ENCODE data around the gene PHB1.

The PHB1 gene

DNA sequence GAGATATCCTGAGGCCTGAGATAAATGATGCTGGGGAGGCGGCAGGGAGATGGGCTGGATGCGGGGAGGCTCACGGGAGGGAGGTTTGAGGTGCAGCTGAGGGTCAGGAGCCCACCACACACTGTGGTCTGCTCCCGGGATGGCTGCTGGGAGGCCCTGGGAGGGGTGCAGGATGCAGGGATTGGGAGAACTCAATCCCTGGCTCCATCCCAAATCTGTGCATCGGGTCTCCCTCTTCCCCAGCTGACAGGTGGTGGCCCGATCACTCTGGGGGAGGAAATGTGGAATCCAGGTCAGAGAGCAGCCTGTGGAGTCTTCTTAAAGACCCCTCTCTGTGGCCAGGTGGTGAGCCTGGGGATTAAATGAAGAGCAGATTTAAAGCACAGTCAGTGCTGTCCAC lies 12.0 kb downstream of the PHB1 start:
- WGBS, 2 donors (ENCODE audit: extremely low coverage in 2 of 2, insufficient read length in 2 of 2, insufficient replicate concordance in 1 of 2) = no CpG with 5 or more reads among the region's 6 CpGs
- no peak overlapping the region for H3K14ac ChIP-seq (ENCODE audit: low read length)
- no peaks in the 10 kb centered on the region for H3K9me3 ChIP-seq (replicated peaks in 1 of 2; ENCODE audit: control insufficient read depth in 2 of 2, insufficient read depth in 1 of 2, low read depth in 1 of 2, low read length in 2 of 2)
- H3K27me3 ChIP-seq (ENCODE audit: control insufficient read depth in 3 of 3, insufficient read depth in 3 of 3, low read depth in 1 of 3, low read length in 3 of 3) = peaks cover 0 to 1% (median 0%) of the 10 kb centered on the region in 3 experiments
- no peak overlapping the region for H2BK12ac ChIP-seq (ENCODE audit: low read length)
- H3K36me3 ChIP-seq (replicated peaks in 1 of 2; ENCODE audit: control insufficient read depth in 2 of 2, insufficient read depth in 2 of 2, low read length in 2 of 2) = peaks cover 32 to 50% of the 10 kb centered on the region in 2 donors
- H3K18ac ChIP-seq (ENCODE audit: low read length) = no peak overlapping the region
- no peak overlapping the region for H3K9ac ChIP-seq (ENCODE audit: low read depth, low read length, poor library complexity)
- H4K91ac ChIP-seq (ENCODE audit: low read depth, low read length, poor library complexity) = no peak overlapping the region
- no peak overlapping the region for H4K8ac ChIP-seq (ENCODE audit: low read depth, low read length)
- H3K4me3 ChIP-seq (ENCODE audit: low read length in 2 of 2) = no peak overlapping the region
- no peak overlapping the region for H2BK15ac ChIP-seq (ENCODE audit: low read length)
- no peak overlapping the region for H2AK5ac ChIP-seq (ENCODE audit: low read depth, low read length)
- no peak overlapping the region for H2BK5ac ChIP-seq (ENCODE audit: low read length)
- H2BK120ac ChIP-seq (ENCODE audit: low read depth, low read length) = no peak overlapping the region
- DNase-seq (ENCODE audit: low spot score) = no peak
- no peak overlapping the region for H3K4ac ChIP-seq (ENCODE audit: low read length)
- no peak overlapping the region for H3K4me2 ChIP-seq (ENCODE audit: insufficient read depth, low read length, poor library complexity, severe bottlenecking)
- H2AFZ ChIP-seq (ENCODE audit: low read length) = no peak overlapping the region
- H3K79me1 ChIP-seq (ENCODE audit: low read depth, low read length) = no peaks in the 10 kb centered on the region
- H3K4me1 ChIP-seq (ENCODE audit: control insufficient read depth in 2 of 2, insufficient read depth in 1 of 2, low read depth in 1 of 2, low read length in 2 of 2) = peaks cover 0 to 3% of the 10 kb centered on the region in 2 donors
- H3K23ac ChIP-seq (ENCODE audit: low read depth, low read length, poor library complexity) = no peak overlapping the region
- no peak overlapping the region for H3K27ac ChIP-seq (replicated peaks; ENCODE audit: low read length)

DNA sequence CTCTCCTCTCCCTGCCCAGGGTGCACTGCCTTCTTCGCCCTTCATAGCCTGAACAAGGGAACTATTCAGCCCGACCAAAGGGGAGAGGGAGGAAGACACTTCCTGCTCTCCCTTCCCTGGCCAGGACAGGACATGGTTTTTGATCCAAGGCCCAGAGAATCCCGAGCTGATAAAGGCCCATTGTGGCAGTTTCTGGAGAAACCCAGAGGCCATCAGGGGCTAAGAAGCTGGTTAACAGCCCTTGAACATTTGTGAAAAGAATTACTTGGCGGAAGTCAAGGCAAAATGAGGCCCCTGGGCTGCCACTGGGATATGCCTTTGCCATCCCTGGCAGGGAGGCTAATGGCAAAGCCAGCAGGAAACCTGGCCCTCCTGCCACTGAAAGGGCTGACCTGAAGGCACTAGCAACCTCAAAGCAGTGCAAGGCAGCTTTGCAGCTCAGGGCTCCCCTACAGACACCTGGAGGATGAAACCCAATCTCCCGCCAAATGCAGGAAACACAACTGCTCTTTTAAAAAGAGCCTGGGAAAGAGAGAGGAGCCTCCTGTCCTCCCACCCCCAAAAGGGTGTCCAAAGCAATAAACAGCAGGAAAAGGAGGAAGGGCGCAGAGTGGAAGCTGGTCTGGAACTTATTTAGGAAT lies 12.6 kb downstream of the PHB1 start:
- Histone ChIP-seq H4K8ac (ENCODE audit: low read depth, low read length) (no peak overlapping the region), H2AK5ac (ENCODE audit: low read depth, low read length) (no peak overlapping the region), H3K4me1 (ENCODE audit: control insufficient read depth in 2 of 2, insufficient read depth in 1 of 2, low read depth in 1 of 2, low read length in 2 of 2) (peaks cover 0 to 3% of the 10 kb centered on the region in 2 donors), H3K9me3 (replicated peaks in 1 of 2; ENCODE audit: control insufficient read depth in 2 of 2, insufficient read depth in 1 of 2, low read depth in 1 of 2, low read length in 2 of 2) (no peaks in the 10 kb centered on the region), H3K4me2 (ENCODE audit: insufficient read depth, low read length, poor library complexity, severe bottlenecking) (no peak overlapping the region), H3K36me3 (replicated peaks in 1 of 2; ENCODE audit: control insufficient read depth in 2 of 2, insufficient read depth in 2 of 2, low read length in 2 of 2) (peaks cover 29 to 44% of the 10 kb centered on the region in 2 donors), H2BK120ac (ENCODE audit: low read depth, low read length) (no peak overlapping the region), H2BK5ac (ENCODE audit: low read length) (no peak overlapping the region), H3K14ac (ENCODE audit: low read length) (no peak overlapping the region), H2BK15ac (ENCODE audit: low read length) (no peak overlapping the region), H4K91ac (ENCODE audit: low read depth, low read length, poor library complexity) (no peak overlapping the region), H3K4ac (ENCODE audit: low read length) (no peak overlapping the region), H2BK12ac (ENCODE audit: low read length) (no peak overlapping the region), H2AFZ (ENCODE audit: low read length) (no peak overlapping the region), H3K79me1 (ENCODE audit: low read depth, low read length) (no peaks in the 10 kb centered on the region), H3K18ac (ENCODE audit: low read length) (no peak overlapping the region), H3K4me3 (ENCODE audit: low read length in 2 of 2) (no peak overlapping the region), H3K27ac (replicated peaks; ENCODE audit: low read length) (peak overlapping the region; percentile 12), H3K23ac (ENCODE audit: low read depth, low read length, poor library complexity) (no peak overlapping the region), H3K27me3 (ENCODE audit: control insufficient read depth in 3 of 3, insufficient read depth in 3 of 3, low read depth in 1 of 3, low read length in 3 of 3) (peaks cover 0 to 7% (median 0%) of the 10 kb centered on the region in 3 experiments), H3K9ac (ENCODE audit: low read depth, low read length, poor library complexity) (no peak overlapping the region)
- WGBS, 2 donors (ENCODE audit: extremely low coverage in 2 of 2, insufficient read length in 2 of 2, insufficient replicate concordance in 1 of 2) = no CpG with 5 or more reads among the region's 6 CpGs
- no peak for DNase-seq (ENCODE audit: low spot score)

DNA sequence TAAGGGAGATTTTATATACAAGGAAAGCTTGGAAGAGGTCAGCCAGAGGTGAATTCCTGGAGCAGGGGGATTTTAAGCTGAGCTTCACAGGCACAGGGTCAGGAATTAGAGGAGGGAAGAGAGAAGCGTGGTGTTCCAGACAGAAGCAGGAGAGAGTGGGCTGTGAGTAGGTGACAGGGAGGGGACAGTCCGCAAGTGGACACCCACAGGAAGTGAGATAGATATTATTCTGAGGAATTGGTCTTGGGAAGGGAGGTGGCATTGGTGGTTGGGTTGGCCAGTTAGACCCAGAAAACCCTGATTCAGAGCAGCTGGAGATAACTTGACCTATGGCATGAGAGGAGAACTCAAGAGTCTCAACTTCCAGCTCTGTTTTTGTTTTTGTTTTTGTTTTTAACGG lies 14.7 kb downstream of the PHB1 start:
- Histone ChIP-seq H3K4me1 (ENCODE audit: control insufficient read depth in 2 of 2, insufficient read depth in 1 of 2, low read depth in 1 of 2, low read length in 2 of 2) (peaks cover 0 to 3% of the 10 kb centered on the region in 2 donors), H3K14ac (ENCODE audit: low read length) (no peak overlapping the region), H3K79me1 (ENCODE audit: low read depth, low read length) (no peaks in the 10 kb centered on the region), H3K4me2 (ENCODE audit: insufficient read depth, low read length, poor library complexity, severe bottlenecking) (no peak overlapping the region), H2BK5ac (ENCODE audit: low read length) (no peak overlapping the region), H4K91ac (ENCODE audit: low read depth, low read length, poor library complexity) (no peak overlapping the region), H3K23ac (ENCODE audit: low read depth, low read length, poor library complexity) (no peak overlapping the region), H2BK12ac (ENCODE audit: low read length) (no peak overlapping the region), H3K27me3 (ENCODE audit: control insufficient read depth in 3 of 3, insufficient read depth in 3 of 3, low read depth in 1 of 3, low read length in 3 of 3) (peaks cover 0 to 8% (median 0%) of the 10 kb centered on the region in 3 experiments), H4K8ac (ENCODE audit: low read depth, low read length) (no peak overlapping the region), H3K4ac (ENCODE audit: low read length) (no peak overlapping the region), H3K9ac (ENCODE audit: low read depth, low read length, poor library complexity) (peak overlapping the region; percentile 37), H3K36me3 (replicated peaks in 1 of 2; ENCODE audit: control insufficient read depth in 2 of 2, insufficient read depth in 2 of 2, low read length in 2 of 2) (peaks cover 13 to 23% of the 10 kb centered on the region in 2 donors), H2BK120ac (ENCODE audit: low read depth, low read length) (no peak overlapping the region), H3K9me3 (replicated peaks in 1 of 2; ENCODE audit: control insufficient read depth in 2 of 2, insufficient read depth in 1 of 2, low read depth in 1 of 2, low read length in 2 of 2) (no peaks in the 10 kb centered on the region), H3K18ac (ENCODE audit: low read length) (no peak overlapping the region), H3K27ac (replicated peaks; ENCODE audit: low read length) (no peak overlapping the region), H2AK5ac (ENCODE audit: low read depth, low read length) (no peak overlapping the region), H2AFZ (ENCODE audit: low read length) (no peak overlapping the region), H3K4me3 (ENCODE audit: low read length in 2 of 2) (no peak overlapping the region), H2BK15ac (ENCODE audit: low read length) (no peak overlapping the region)
- no peak for DNase-seq (ENCODE audit: low spot score)
- WGBS, 2 donors (ENCODE audit: extremely low coverage in 2 of 2, insufficient read length in 2 of 2, insufficient replicate concordance in 1 of 2) = no CpG with 5 or more reads among the region's 3 CpGs

DNA sequence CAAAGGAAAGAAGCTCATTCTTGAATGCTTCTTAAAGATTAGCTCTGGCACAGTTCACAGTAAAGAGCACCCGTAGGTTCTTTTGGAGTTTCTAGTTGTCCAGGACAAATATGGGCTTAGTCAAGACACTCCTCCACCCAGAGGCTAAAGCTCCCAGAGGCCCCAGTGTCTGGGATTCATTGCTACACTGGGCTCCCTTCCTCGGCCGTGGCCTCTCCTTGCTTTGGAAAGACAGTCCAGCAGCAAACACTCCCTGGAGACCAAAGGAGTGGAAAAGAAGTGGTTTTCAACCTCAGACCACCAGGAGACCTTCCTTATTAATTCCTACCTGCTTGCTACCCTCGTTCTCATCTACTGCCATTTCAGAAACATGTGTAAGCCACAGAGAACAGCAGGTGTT lies 17.1 kb downstream of the PHB1 start:
- DNase-seq (ENCODE audit: low spot score) = no peak
- no CpG with 5 or more reads among the region's 4 CpGs for whole genome bisulfite sequencing, 2 donors (ENCODE audit: extremely low coverage in 2 of 2, insufficient read length in 2 of 2, insufficient replicate concordance in 1 of 2)
- H2BK12ac ChIP-seq (ENCODE audit: low read length) = no peak overlapping the region
- H3K4me2 ChIP-seq (ENCODE audit: insufficient read depth, low read length, poor library complexity, severe bottlenecking) = no peak overlapping the region
- no peak overlapping the region for H2BK5ac ChIP-seq (ENCODE audit: low read length)
- no peak overlapping the region for H4K91ac ChIP-seq (ENCODE audit: low read depth, low read length, poor library complexity)
- H3K14ac ChIP-seq (ENCODE audit: low read length) = no peak overlapping the region
- H3K18ac ChIP-seq (ENCODE audit: low read length) = no peak overlapping the region
- H2BK15ac ChIP-seq (ENCODE audit: low read length) = no peak overlapping the region
- H3K23ac ChIP-seq (ENCODE audit: low read depth, low read length, poor library complexity) = no peak overlapping the region
- H2AFZ ChIP-seq (ENCODE audit: low read length) = no peak overlapping the region
- peaks cover 0 to 3% of the 10 kb centered on the region in 2 donors for H3K4me1 ChIP-seq (ENCODE audit: control insufficient read depth in 2 of 2, insufficient read depth in 1 of 2, low read depth in 1 of 2, low read length in 2 of 2)
- H3K27ac ChIP-seq (replicated peaks; ENCODE audit: low read length) = no peak overlapping the region
- H3K36me3 ChIP-seq (replicated peaks in 1 of 2; ENCODE audit: control insufficient read depth in 2 of 2, insufficient read depth in 2 of 2, low read length in 2 of 2) = peaks cover 0 to 2% of the 10 kb centered on the region in 2 donors
- H2AK5ac ChIP-seq (ENCODE audit: low read depth, low read length) = no peak overlapping the region
- no peak overlapping the region for H3K9ac ChIP-seq (ENCODE audit: low read depth, low read length, poor library complexity)
- peaks cover 0 to 8% (median 0%) of the 10 kb centered on the region in 3 experiments for H3K27me3 ChIP-seq (ENCODE audit: control insufficient read depth in 3 of 3, insufficient read depth in 3 of 3, low read depth in 1 of 3, low read length in 3 of 3)
- H3K4ac ChIP-seq (ENCODE audit: low read length) = no peak overlapping the region
- no peak overlapping the region for H3K4me3 ChIP-seq (ENCODE audit: low read length in 2 of 2)
- no peaks in the 10 kb centered on the region for H3K9me3 ChIP-seq (replicated peaks in 1 of 2; ENCODE audit: control insufficient read depth in 2 of 2, insufficient read depth in 1 of 2, low read depth in 1 of 2, low read length in 2 of 2)
- no peaks in the 10 kb centered on the region for H3K79me1 ChIP-seq (ENCODE audit: low read depth, low read length)
- H2BK120ac ChIP-seq (ENCODE audit: low read depth, low read length) = no peak overlapping the region
- H4K8ac ChIP-seq (ENCODE audit: low read depth, low read length) = no peak overlapping the region

All from neuronal stem cell (in vitro differentiated cells).